AG04450 (cell line): ENCODE data around the gene RPRD1A. TPM values are rescaled to one million over a fixed set of nuclear protein-coding genes. Genes with fewer than 3 reads are reported as not detected.
A peak's percentile ranks its signal among the peaks of the same experiment; 100 is the strongest.

Experiments
- CTCF ChIA-PET: fragments of 300-600, 350-600 bp; formaldehyde crosslinking; extraction: SDS; loops from one replicate; lab custom pipeline; 2022; ENCODE audit warnings: antibody characterized with exemption, inconsistent platforms; lab: Charles Lee
- POLR2A ChIA-PET: fragments of 350-600 bp; formaldehyde crosslinking; extraction: SDS; loops from one replicate; lab custom pipeline; 2021; ENCODE audit warnings: antibody characterized with exemption, inconsistent platforms; lab: Yijun Ruan, JAX
- DNase-seq: peaks from one replicate; pipeline ENCODE4 v3.0.0-alpha.2; 2011; ENCODE audit warnings: low read depth, low spot score
- H3K27ac ChIP-seq: one replicate; pipeline ENCODE4 v1.5.1; 2012; ENCODE audit warnings: low read depth, low read length, control low read depth
- H3K27me3 ChIP-seq: one replicate; pipeline ENCODE4 v1.6.0; 2012; ENCODE audit warnings: low read length; ENCODE audit not compliant: control insufficient read depth, insufficient read depth
- H3K4me3 ChIP-seq: 2 replicates; pipeline ENCODE4 v1.5.1; 2011; ENCODE audit warnings: mild to moderate bottlenecking, low read depth, low read length, control low read depth
- H3K9me3 ChIP-seq: 2 replicates; pipeline ENCODE4 v1.5.1; 2012; ENCODE audit warnings: low read length; ENCODE audit not compliant: control insufficient read depth, insufficient read depth
- CTCF ChIP-seq: IDR thresholded peaks from 2 replicates; pipeline ENCODE4 v1.5.1; 2011; ENCODE audit warnings: low read depth, low read length, control low read depth, inconsistent platforms
- polyA plus RNA-seq: library from polyadenylated mRNA; depleted of rRNA; stranded (reverse); fragments of >200 nt; gene quantifications from 2 replicates; pipeline ENCODE4 v1.2.3, GENCODE V29; 2011

RPRD1A gene
- polyA plus RNA-seq, 1 experiment: 35.6 TPM

- TF ChIP-seq CTCF: no peak
- Histone ChIP-seq H3K4me3 (no peak overlapping the region), H3K9me3 (no peaks in the 10 kb centered on the region), H3K27ac (no peak overlapping the region), H3K27me3 (no peaks in the 10 kb centered on the region)
- CTCF ChIA-PET: interaction anchor here (1.0 kb wide), 1 partner anchor 107 kb away, joined by 3 read pairs; no protein-coding TSS in a partner anchor
- DNase-seq: no peak
- POLR2A ChIA-PET: no interaction called here
These were observed 54.5 kb downstream of the RPRD1A start for GRCh38 chr18:36012891-36013290.

- POLR2A ChIA-PET: no interaction called here
- CTCF ChIA-PET: interaction anchor here (1.6 kb wide), 1 partner anchor 9 kb away, joined by 8 read pairs; no protein-coding TSS in a partner anchor
- Histone ChIP-seq H3K9me3 (no peaks in the 10 kb centered on the region), H3K4me3 (no peak overlapping the region), H3K27ac (no peak overlapping the region), H3K27me3 (no peaks in the 10 kb centered on the region)
- TF ChIP-seq CTCF: no peak
- no peak for DNase-seq
These were observed 58.1 kb downstream of the RPRD1A start for GRCh38 chr18:36009214-36009613.

- no peak for DNase-seq
- Histone ChIP-seq H3K27ac (no peak overlapping the region), H3K9me3 (no peaks in the 10 kb centered on the region), H3K27me3 (no peaks in the 10 kb centered on the region), H3K4me3 (no peak overlapping the region)
- ChIA-PET POLR2A (no interaction called here), CTCF (interaction anchor here (2.0 to 2.4 kb wide), 2 partner anchors 10 to 250 kb away, joined by 7 to 15 read pairs; no protein-coding TSS in a partner anchor)
- no peak for TF ChIP-seq CTCF
These were observed 60.4 kb downstream of the RPRD1A start for GRCh38 chr18:36006997-36007396.

- no peak overlapping the region for H3K4me3 ChIP-seq
- POLR2A ChIA-PET: no interaction called here
- CTCF ChIA-PET: no interaction called here
- no peaks in the 10 kb centered on the region for H3K9me3 ChIP-seq
- TF ChIP-seq CTCF: no peak
- DNase-seq: no peak
- no peaks in the 10 kb centered on the region for H3K27me3 ChIP-seq
- no peak overlapping the region for H3K27ac ChIP-seq
These were observed 67.4 kb downstream of the RPRD1A start for GRCh38 chr18:35999925-36000324.

GRCh38 chr18:35998967-35999366 is 68.4 kb downstream of the RPRD1A start:
- CTCF ChIA-PET: interaction anchor here (0.7 to 1.3 kb wide), 2 partner anchors 13 to 18 kb away, joined by 3 to 4 read pairs; no protein-coding TSS in a partner anchor
- Histone ChIP-seq H3K27ac (no peak overlapping the region), H3K4me3 (no peak overlapping the region), H3K9me3 (no peaks in the 10 kb centered on the region), H3K27me3 (no peaks in the 10 kb centered on the region)
- no peak for DNase-seq
- POLR2A ChIA-PET: no interaction called here
- TF ChIP-seq CTCF: peak; percentile 49
